HG02852 (cell line): ENCODE measurements around the gene NHSL1.
"Not testable (repeated sequence)": the region's sequence is repeated elsewhere in the genome, so short reads cannot be mapped to it uniquely, and the experiment has no call there.

ENCODE experiments used
- ATAC-seq: cut with Tn5 transposase; IDR thresholded peaks from one replicate; pipeline ENCODE4 v1.9.1; 2021; ENCODE audit warnings: mild to moderate bottlenecking, moderate library complexity; ENCODE audit not compliant: unreplicated experiment

The NHSL1 gene

GRCh38 chr6:138430361-138431145 is 68.7 kb downstream of the NHSL1 start:
- no peak for ATAC-seq

- ATAC-seq: no peak
Measured at GRCh38 chr6:138429761-138430160, 69.5 kb downstream of the NHSL1 start.

GRCh38 chr6:138428944-138429598 is 70.2 kb downstream of the NHSL1 start:
- no peak for ATAC-seq

DNA sequence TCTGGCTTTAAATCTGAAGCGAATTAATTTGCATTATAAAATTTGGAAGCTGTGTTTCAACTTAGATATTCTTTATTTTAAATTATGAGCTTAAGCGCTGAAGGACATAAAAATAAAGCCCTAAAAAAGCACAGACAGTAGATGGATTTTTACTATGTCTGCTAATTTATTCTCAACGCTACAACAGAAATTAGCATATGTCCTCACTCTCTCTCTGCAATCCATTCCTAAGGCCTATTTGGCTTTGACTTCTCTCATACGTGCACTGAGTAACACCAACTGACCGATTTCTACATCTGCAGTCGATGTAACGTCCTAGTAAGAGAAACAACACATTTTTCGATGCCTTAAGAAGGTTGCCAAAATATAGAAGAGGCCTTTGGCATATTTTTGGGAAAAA is 71.6 kb downstream of the NHSL1 start:
- ATAC-seq: no peak

DNA sequence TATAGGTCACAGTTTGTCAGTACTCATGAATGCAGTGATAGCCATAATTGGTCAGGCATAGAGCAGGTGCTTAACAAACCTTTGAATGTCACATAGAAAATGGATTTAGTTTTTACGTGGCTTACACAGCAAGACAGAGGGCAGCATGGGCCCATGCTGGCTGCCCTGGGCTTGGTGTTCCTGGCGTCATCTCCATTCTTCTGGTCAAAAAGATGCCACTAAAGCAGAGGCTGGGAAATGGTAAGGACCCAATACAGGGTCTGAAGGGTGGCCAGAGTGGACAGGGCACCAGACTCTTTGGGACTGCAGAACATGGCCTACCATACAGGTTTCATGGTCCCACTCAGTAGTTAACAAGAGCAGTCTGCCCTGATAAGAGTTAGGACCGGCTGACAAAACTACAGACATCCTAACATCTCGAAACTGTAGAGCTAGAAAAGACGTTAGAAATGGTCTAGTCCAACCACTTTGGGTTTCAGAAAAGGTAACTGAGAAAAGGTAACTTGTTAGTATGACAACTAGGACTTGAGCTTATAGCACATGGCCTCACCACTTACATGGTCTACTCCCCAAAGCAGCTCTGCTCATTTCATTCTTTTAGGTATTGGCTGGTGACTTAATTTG is 72.7 kb downstream of the NHSL1 start:
- no peak for ATAC-seq

DNA sequence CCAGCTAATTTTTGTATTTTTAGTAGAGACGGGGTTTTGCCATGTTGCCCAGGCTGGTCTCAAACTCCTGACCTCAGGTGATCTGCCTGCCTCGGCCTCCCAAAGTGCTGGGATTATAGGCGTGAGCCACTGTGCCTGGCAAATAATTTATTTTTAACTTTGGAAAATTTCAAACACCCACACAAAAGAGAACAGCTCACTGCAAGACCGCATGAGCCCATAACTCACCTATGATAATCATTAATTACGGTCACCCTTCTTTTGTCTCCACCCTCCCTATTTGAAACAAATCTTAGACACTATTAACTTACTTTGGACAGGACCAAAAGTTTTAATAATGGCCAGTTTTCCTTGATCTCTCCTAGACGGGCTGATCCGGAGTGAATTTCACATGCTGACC is 74.0 kb downstream of the NHSL1 start:
- ATAC-seq: not testable (repeated sequence)

DNA sequence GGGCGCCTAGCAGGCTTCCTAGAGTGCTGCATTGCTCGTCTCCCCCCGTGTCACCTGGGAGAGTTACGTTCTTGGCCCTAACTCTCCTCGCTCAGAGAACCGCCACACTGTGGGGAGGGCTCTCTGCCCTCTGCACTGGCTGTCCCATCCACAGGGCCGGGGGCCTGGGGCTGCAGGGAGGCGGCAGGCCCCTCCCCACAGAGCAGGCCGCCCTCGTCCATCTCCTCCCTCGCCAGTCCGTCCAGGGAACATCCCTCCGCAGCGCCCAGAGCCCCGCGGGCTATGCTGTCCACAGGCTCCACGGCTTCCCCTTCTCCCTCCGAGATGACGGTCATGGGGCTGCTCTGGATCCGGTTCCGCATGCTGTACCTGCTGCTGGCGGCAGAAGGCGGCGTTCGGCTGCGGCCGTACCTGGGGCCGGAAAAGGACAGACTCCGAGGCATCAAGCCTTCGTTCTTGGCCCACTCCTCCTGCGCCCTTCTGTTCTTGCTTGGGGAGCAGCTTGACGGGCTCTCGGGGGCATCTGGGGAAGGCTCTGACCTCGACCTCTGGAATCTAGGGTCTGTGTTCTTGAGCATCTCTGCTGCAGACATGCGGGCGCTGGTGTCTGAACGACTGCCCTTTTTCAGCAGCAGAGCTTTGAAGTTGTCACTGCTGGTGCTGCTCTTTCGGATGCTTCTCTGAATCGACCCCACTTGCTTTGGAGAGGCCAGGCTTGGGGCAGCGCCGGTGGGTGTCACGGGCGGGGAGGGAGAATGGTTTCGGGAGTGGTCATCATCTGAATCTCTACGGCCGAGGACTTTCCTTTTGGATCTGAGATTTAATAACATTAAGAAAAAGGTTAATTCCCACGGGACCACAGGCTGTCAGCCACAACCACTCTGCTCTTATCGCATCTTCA is 75.0 kb downstream of the NHSL1 start:
- no peak for ATAC-seq

DNA sequence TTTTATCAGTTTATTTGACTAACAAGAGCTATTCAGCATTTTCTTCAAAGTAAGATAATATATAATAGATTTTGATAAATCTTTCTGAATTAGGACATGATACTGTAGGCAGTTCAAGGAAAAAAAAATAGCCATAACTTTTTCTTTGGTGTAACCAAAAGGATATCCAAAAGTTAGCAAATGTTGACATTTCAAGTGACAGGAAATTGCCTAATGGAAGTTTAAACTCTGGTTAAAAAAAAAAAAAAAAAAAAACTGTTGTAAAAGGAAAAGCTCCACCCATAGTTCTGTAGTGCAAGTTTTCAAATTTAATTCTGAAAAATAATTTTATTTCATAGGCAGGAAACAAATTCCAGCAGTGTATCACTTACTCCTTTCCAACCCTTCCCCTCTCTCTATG is 76.4 kb downstream of the NHSL1 start:
- no peak for ATAC-seq

GRCh38 chr6:138421608-138422007 is 77.7 kb downstream of the NHSL1 start:
- no peak for ATAC-seq

DNA sequence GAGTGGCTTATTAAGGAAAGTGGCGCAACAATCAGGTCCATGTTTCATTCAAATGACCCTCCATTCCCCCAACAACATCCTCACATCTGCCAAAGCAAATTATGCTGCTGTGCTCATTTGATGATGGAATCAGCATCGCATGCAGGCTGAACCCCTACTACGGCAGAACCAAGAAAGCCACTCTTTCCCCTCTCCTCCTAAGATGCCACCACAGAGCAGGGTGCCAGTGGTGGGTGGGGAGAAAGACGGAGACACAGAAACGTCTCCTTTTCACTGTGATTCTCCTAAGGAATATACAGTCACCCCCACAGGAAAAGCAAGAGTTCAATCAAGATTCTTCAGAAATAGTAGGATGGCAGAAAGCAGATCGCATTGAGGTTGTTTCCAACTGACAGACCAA is 78.2 kb downstream of the NHSL1 start:
- ATAC-seq: no peak

DNA sequence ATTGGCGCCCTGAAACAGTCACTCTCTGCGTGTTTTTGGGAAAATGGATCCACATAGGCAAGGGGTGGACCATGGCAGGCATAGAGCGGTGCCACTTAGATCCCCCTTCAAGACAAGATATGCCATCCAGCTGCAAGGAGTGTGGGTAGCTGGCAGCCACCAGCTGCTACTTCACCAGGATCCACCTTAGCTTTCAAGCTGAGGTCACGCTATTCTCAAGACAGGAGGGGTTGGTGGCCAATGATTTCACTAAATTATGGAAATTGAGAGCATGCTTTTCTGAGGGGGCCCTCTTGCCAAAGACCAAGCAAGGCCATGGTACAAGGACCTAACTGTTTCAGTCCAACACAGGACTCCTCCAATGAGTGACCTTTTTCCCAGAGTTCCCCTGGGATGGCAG is 78.9 kb downstream of the NHSL1 start:
- ATAC-seq: no peak

DNA sequence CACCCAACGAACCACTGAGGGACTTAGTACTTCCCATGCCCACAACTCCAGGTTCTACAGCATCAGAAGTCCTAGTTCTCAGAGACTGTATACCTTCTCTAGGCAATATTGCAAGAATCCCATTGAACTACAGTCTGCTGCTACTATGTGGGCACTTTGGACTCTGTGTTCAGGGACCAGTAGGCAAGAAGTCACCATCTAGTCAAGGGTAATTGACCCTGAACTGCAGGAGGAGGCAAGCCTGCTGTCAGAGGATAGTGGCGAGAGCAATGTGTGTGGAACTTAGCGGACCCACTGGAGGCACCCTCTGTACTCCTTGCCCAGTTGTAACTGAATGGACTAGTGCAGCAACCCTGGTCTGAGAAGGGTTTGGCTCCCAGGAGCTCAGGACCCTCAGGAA is 79.5 kb downstream of the NHSL1 start:
- ATAC-seq: no peak

DNA sequence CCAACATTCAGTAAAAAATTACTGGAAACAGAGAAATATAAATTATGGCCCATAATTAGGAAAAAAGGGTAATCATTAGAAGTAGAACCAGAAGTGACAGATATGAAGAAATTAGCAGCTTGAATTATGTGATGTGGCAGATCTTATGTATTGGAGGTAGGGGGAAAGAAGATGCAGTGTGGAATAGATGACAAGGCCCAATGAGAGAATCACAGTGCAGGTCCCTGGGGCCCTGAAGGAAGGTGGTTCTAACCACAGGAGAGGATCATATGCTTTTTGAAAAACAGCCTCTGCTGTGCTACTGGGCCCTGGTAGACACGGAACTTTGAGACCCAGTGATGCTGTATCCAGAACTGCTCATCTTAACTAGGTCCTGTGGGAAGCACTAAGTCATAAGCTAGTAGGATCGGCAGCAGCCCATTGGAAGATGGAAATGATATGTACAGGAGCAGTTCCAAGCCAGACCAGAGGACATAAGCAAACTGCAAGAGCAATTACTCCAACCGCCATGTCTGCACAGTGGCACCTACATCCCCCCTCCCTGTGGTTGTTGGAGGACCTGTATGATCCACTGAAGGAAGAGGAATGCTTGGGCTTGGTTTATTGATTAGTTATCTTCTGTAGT is 81.1 kb downstream of the NHSL1 start:
- ATAC-seq: no peak

GRCh38 chr6:138417493-138418117 is 81.7 kb downstream of the NHSL1 start:
- no peak for ATAC-seq

GRCh38 chr6:138416206-138416605 is 83.1 kb downstream of the NHSL1 start:
- no peak for ATAC-seq

- ATAC-seq: no peak
Measured at GRCh38 chr6:138415125-138415524, 84.2 kb downstream of the NHSL1 start.

GRCh38 chr6:138410972-138411880 is 88.1 kb downstream of the NHSL1 start:
- peak; percentile 85 for ATAC-seq

DNA sequence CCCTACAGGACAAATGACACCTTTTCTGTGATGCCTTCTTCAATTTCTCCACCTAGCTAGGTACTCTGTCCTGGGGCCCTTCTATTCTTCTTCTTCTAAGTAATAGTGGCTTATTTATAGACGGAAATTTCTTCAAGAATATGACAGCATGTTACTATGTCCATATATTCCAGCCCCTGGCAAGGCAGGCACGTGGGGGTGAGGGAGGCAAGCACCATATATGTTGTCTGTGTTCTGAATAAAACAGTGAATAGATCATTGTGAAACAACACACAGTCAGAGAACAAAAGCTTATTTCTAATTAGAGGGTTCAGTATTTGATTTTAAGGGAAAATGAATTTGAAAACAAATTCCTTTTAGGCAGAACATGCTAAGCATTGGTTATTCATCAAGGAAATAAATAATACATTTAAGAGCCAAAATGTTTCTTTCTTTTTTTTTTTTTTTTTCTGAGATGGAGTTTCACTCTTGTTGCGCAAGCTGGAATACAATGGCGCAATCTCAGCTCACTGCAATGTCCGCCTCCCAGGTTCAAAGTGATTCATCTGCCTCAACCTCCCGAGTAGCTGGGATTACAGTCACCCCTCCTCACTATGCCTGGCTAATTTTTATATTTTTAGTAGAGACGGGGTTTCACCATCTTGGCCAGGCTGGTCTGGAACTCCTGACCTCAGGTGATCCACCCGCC is 89.1 kb downstream of the NHSL1 start:
- no peak for ATAC-seq

DNA sequence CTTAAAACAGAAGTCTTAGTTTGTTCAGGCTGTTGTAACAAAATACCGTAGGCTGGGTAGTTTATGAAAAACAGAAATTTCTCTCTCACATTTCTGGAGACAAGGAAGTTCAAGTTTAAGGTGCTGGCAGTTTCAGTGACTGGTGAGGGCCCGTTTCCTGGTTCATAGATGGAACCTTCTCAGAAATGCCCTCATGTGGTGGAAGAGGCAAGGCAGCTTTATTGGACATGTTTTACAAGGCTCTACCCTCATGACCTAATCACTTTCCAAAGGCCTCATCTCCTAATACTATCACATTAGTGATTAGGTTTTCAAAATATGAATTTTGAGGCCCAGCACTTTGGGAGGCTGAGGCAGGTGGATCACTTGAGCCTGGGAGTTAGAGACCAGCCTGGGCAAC is 92.9 kb downstream of the NHSL1 start:
- ATAC-seq: no peak
